Jurkat, Clone E6-1 (cell line): ENCODE measurements around the gene GTF3C5.
"Not testable (repeated sequence)": the region's sequence is repeated elsewhere in the genome, so short reads cannot be mapped to it uniquely, and the experiment has no call there.

Experiments
- DNase-seq: peaks from one replicate; pipeline ENCODE4 v3.0.0-alpha.2; 2011; ENCODE audit warnings: low read depth, low spot score
- H3K4me3 ChIP-seq: 2 replicates; pipeline ENCODE4 v1.5.1; 2011; ENCODE audit warnings: mild to moderate bottlenecking, low read length, control low read depth, moderate library complexity

The GTF3C5 gene

GRCh38 chr9:133080786-133081779, 50.3 kb downstream of the GTF3C5 start:
- H3K4me3 ChIP-seq, DNase-seq: not testable (repeated sequence)

- DNase-seq, H3K4me3 ChIP-seq: not testable (repeated sequence)
Observed at GRCh38 chr9:133081957-133082644, 51.3 kb downstream of the GTF3C5 start.

DNA sequence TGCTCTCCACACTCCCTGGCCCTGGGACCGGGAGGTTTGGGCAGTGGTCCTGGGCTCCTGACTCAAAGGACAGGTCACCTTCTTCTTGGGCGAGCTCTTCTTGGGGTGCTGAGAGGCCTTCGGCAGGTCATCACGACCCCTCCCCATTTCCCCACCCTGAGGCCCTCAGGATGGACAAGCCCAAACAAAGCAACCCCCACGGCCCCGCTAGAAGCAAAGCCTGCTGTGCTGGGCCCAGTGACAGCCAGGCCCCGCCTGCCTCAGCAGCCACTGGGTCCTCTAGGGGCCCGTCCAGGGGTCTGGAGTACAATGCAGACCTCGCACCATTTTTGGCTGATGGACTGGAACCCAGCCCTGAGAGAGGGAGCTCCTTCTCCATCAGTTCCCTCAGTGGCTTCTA, 52.9 kb downstream of the GTF3C5 start:
- not testable (repeated sequence) for DNase-seq

GRCh38 chr9:133086212-133086860, 55.5 kb downstream of the GTF3C5 start:
- H3K4me3 ChIP-seq, DNase-seq: not testable (repeated sequence)

More for the DNA sequence above, 52.9 kb downstream of the GTF3C5 start:
- not testable (repeated sequence) for H3K4me3 ChIP-seq

- no peak overlapping the region for H3K4me3 ChIP-seq
- no peak for DNase-seq
Observed at GRCh38 chr9:133086894-133087293, 56.1 kb downstream of the GTF3C5 start.

- DNase-seq = no peak
- H3K4me3 ChIP-seq = no peak overlapping the region
Observed at GRCh38 chr9:133087429-133088145, 56.8 kb downstream of the GTF3C5 start.

DNA sequence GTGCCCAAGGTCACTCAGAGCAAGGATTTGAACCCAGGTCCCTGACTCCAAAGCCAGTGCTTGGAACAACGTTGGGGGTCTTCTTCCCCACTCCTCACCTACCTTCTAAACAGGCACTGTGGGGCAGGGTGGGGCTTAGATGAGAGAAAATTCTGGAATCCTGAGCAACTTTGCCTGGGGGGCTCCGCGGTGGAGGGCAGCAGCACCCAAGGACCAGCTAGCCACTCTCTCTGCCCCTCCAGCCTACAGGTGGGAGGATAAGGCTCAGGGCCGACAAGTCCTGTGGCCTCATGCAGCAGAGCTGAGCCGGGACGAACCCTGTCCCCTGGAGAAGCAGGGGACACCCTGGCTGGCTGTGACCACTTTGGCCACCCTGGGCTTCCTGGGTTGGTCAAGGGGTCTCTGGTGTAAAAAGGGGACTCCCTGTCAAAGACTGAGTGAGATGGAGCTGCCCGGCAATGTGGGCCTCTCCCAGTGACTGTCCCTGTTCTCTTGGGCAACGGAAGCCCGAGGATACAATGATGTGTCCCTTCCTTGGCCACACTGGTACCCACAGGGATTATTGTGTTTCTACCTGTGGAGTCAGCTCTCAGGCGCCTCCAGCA, 57.5 kb downstream of the GTF3C5 start:
- no peak for DNase-seq
- H3K4me3 ChIP-seq = no peak overlapping the region

DNA sequence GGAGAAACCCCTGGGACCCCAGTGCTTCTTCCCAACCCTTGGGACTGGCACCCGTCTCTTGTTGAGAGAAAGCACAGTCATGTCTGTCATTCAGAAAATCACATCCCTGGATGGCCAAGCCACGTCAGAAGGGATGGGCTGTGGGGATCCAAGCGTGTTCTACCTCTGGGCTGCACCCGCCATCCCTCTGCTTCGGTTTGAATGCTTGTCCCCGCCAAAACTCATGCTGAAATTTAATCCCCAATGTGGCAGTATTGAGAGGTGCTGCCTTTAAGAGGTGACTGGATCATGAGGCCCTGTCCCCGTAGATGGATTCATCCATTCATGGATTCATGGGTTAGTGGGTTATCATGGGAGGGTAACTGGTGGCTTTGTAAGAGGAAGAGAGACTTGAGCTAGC, 58.0 kb downstream of the GTF3C5 start:
- no peak for DNase-seq
- H3K4me3 ChIP-seq = no peak overlapping the region

- H3K4me3 ChIP-seq = no peak overlapping the region
- peak; percentile 78 for DNase-seq
Observed at GRCh38 chr9:133089271-133089671, 58.5 kb downstream of the GTF3C5 start.

GRCh38 chr9:133090187-133090586, 59.4 kb downstream of the GTF3C5 start:
- H3K4me3 ChIP-seq = no peak overlapping the region
- no peak for DNase-seq

DNA sequence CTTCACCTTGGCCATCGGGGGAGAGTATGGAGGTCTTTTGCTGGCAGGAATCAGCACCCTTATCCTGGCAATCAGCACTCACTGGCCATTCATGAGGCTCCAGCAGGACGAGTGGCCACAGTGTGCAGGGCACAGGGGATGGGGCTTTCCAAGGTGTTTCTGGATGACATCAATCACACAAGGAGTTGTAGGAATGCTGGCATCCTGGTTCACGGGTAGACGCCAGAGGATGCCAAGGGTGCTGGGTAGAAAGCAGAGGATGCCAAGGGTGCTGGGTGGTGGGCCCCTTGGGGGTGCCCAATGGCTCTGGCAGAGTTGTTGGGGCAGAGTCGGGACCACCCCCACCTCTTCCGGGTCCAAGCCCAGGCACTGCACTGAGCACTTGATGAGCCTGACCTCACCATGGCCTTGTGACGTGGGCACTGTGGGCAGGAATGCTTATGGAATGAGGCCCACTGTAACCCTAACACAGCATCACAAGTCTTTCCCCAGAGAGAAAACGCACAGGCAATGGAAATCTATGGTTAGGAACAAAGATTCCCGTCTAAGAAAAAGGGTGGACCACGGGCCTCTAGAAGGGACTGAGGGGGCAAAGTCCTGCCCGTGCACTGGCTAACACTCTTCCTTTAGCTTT, 60.1 kb downstream of the GTF3C5 start:
- no peak for DNase-seq
- H3K4me3 ChIP-seq = no peak overlapping the region

DNA sequence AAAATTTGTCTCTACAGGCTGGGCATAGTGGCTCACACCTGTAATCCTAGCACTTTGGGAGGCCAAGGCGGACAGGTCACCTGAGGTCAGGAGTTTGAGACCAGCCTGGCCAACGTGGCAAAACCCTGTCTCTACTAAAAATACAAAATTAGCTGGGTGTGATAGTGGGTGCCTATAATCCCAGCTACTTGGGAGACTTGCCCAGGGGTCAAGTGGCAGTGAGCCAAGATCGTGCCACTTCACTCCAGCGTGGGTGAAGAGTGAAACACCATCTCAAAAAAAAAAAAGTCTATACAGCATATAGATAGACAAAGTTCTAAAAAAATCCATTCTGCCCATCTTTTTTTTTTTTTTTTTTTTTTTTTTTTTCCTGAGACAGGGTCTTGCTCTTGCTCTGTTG, 63.6 kb downstream of the GTF3C5 start:
- H3K4me3 ChIP-seq, DNase-seq: not testable (repeated sequence)

DNA sequence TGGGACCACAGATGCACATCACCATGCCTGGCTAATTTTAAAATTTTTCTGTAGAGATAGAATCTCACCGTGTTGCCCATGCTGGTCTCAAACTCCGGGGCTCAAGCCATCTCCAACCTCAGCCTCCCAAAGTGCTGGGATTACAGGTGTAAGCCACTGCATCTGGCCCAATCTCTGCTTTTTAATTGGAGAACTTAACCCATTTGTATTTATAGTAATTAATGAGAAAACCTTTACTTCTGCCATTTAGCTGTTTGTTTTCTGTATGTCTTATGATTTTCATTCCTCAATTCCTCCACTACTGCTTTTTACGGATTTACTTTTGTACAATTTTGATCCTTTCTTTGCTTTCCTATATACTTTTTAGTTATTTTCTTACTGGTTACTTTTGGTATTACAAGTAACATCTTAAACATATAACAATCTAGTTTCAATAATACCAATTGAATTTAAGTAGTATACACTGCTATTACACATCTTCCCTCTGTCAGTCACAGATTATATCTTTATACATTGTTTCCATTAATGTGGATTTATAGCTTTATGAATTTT, 64.1 kb downstream of the GTF3C5 start:
- DNase-seq = no peak
- H3K4me3 ChIP-seq = no peak overlapping the region

DNA sequence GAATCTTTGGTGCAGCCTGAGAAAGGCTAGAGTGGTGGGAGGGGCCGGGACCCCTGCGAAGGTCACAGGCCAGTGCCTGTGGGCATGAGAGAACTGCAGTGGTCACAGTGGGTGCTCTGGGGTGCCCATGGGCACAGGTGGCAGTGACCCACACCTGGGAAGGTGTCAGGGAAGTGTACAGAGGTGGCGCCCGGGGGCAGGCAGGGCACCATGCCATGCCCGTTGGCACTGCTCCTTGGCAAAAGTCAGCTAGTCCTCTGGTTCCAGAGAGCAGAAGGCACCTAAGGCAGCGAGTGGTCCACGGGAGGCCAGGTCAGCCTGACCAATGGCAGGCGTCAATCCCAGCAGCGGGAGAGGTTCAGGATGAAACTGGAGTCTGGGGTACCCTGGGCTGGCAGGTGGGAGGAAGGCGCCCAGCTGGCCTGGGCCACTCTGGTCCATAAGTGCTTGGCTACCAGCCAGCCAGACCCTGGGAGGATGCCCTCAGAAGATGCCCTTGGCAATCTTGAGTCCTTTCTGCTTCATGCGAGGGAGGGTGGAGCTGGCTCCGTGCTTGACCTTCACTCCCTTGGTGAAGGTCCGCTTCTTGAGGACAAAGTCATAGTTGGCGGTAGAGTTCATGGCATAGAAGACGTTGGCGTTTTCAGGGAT, 67.4 kb downstream of the GTF3C5 start:
- H3K4me3 ChIP-seq = no peak overlapping the region
- no peak for DNase-seq

- no peak overlapping the region for H3K4me3 ChIP-seq
- DNase-seq = no peak
Observed at GRCh38 chr9:133098871-133099270, 68.1 kb downstream of the GTF3C5 start.

- no peak overlapping the region for H3K4me3 ChIP-seq
- DNase-seq = no peak
Observed at GRCh38 chr9:133099726-133100505, 69.1 kb downstream of the GTF3C5 start.
